ENCODE data around the gene TNS3.

The TNS3 gene

DNA sequence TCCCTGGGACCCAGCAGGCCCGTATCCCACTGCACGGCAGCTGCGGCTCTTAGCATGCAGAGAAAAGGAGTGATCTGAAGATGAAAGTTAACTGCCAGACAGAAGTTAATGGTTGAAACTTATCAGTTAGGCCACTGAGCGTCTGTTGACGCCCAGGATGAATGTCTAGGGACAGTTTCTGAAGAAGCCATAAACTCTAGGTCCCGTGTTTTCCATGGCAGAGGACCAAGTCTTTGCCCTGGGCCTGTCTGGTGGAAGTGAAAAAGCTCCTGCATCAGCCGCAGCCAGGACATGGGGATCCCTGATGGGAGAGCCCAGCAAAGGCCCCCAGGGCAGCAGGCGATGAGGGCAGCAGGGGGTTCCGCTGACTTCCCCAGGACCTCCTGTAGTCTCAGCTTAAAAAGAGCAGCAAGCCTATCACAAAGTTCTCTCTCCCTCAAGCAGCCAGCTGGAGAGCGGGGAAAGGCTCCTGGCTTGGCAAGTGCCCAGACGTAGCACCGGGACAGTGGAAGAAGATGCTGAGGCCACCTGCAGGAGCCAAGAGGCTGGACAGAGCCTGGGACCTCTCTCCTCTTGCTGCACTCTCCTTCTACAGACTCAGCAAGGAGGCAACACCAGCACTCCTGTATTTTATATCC, 79.6 kb downstream of the TNS3 start:
- DNase-seq, result no peak

DNA sequence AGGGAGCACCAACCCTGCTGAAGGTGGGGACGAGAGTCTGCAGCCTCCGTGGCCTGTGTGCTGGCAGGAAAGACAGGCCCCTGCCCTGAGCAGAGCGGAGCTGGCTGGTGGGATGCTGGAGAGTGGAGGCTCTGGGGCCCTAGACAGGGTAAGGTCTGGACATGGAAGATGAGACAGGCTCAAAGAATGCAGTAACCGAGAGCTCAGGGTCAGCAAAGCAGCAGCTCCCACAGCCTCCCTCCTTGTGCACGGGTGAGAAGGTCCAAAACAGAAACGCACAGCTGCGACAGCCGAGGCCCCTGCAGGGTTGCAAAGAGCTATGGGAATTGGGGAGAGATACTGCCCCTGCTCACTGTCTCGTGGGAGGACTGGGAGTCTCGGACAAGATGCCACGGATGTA, 80.5 kb downstream of the TNS3 start:
- DNase-seq, result no peak

DNA sequence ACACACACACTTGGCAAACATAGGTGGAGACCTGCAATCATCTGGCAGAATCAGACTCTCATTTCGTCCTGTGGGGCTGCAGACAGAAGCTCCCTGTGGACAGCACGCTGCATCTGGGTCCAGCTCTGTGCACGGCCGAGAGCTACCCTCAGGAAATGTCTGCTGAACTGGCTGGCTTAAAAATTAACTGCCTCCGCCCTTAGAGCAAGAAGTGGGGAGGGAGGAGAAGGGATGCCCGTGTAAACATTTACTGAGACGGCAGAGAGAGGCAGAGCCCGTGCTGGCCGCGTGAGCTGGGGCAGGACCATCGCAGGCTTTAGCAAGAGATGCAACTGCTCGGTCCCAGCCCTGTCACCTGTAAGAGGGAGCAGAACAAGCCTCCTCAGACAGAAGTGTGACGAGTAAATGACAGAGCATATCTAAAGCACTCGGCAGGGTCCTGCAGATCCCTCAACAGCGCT, 81.8 kb downstream of the TNS3 start:
- no peak for DNase-seq

DNA sequence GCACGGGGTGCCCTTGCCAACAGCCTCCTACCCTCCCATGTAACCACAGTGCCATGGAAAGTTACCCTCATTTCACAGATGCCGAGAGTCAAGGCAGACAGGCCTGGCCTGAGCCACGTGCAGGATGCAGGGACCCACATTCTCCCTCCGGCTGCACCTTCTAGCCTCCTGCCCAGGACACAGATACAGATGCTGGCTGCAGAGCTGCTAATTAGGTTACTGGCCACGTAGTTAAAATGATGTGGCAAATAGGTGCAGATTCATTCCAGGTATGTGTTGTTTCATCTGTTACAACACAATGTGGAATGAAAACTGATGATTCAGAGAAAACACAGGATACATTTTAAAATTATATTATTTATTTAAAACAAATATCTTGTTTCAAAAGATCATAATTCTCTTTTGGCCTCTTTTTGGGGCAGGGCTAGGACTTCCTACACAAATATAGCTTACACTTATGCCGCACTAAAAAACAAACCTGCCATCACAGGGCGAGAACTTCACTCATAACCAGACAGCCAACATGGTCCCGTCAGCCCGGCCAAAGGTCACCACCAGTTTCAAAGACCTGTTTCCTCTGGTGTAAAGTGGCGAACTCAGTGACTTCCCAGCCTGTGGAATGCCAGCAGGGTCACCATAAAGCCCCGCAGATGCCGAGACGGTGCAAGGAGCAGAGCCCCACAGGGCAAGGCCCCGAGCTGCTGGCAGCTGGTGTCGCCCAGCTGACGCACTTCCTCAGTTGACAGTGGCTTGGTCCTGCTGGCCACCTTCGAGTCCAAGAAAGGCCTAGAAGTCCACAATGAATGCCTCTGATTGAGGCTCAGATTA, 83.5 kb downstream of the TNS3 start:
- DNase-seq, result no peak

DNA sequence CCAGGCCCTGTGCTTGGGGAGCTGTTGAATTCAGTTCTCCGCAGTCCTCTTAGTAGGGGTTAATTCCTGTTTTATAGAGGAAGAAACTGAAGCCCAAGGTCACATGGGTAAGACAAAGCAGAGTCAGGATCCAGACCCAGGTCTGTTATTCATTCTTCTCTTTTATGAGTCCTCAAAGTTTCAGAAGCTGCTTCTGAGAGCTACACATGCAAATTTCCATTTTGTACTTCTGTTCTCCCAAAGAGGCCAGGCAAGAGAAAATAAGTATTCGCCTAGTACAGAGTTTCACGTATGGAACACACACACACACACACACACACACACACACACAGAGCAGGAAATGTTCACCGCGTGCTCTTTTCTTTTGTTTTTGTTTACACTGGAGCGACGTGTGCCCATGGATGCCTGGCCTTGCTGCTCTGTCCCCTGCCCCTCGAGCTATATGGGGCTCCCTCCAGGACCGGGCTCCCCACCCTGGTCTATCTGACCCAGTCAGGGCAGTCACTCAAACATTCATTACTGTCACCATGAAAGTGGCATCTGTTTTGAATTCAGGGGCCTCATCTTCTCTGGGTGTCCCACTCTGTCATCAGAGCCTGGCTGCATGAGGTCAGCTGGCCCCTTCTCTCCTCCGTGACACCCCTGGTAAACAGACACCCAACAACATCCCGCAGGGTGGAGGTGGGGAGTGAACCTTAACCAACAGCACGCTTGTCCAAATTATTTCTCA, 84.4 kb downstream of the TNS3 start:
- DNase-seq, result no peak

DNA sequence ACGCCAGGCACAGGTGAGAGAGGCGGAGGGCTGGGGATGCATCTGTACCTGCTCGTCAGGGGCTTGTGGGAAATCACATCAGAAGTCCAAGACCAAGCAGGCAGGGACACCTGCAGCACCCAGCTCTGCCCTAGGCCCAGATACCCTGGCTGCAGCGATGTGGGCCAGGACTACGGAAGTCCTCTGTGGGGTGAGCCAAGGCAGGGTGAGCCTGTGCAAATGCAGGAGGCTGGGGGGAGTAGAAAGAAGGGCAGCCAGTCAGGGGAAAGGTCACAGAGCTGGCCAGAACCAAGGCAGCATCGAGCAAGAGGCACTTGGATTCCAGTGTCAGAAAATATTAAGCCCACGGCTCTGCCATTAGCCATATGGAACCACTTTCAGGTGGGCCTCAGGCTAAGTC, 85.2 kb downstream of the TNS3 start:
- DNase-seq, result no peak

DNA sequence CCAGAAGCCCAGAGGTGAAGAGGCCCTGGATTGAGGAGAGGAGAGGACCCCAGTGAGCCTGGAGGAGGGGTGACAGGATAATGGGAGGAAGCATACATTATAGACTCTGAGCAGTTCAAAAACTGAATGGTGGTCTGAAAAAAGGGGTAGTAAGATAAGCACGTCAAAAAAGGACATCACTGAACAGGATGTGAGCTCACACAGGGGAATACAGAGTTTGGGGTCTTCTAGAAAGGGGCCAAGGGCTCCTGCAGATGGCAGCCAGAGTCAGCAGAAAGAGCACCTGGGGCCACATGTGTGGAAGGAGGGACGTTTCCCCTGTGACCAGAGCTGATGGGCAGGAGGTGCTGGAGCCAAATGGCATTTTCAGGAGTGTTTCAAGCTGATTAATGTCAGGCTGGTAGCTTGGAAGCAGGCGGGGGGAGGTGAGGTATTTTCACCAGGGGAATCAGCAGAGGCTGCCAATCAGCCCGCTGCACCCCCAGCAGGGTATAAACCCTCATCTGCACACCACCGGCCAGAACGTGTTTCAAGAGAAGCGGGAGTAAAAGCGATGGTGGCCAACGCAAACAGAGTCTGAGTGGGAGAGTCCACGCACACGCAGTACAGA, 85.8 kb downstream of the TNS3 start:
- no peak for DNase-seq

DNA sequence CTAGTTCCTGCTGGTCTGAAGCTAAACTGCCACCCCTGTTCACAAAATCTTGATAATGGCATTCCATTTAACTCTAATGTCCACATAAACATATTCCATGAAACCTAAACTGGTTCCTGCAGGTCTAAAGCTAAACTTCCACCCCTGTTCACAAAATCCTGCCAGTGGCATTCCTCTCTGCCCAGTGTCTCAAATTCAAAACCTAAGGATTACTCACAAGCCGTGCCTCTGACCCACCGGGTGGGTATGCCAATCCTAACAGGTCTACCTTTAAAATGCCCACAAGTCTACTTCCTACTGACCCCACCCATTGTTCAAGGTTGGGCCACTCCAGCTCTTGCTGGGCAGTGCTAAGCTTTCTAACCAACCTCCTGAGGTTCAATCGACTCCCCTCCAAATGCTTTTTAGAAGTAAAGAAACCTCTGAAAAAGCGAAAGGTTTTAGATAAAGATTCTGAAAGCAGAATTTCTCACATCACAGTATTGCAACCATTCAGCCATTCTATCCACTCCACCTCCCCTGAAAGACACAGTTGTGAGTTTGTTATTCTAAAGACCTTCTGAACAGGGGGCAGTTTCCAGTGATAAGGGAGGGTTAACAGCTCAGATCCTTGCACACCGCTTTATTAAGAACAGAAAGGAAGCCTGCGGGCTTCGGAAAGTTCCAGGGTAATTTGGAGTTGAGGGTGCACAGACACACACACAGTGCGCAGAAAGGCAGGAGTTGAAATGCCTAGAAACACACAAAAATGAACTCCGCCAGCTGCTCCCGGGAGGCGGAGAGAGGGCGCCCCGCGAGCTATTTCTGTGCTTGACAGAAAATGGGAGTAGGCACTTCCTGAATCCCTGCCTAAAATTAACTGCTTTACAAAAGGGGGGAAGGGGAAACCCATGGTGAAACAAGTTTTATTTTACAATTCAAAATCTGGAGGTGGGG, 87.7 kb downstream of the TNS3 start:
- no peak for DNase-seq

DNA sequence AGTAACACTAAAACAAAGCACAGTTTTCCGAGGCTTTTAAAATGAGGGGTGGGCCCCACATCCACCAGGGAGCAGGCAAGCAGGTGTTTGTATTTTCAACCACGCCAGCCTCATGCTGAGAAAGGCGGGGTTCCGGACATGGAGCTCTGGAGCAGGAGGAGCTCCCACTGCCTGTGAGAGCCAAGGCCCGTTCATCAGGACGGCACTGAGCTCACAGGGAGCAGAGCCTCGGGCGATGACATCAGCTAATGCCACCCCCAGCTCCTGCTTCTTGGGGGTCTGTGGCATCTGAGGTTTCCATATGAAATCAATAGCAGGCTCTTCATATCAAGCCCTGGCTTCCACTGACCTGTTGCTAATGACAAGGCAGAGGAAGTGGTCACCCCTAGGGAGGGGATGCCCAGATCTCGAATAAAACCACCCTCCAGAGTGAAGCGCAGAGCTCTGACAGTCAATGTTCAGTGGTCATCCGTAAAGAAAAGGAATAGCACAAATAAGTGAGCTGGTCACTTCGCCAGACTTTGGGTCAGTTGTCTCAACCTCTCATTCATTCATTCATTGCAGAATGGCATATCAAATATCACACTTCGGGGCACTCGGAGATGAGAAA, 89.1 kb downstream of the TNS3 start:
- no peak for DNase-seq

DNA sequence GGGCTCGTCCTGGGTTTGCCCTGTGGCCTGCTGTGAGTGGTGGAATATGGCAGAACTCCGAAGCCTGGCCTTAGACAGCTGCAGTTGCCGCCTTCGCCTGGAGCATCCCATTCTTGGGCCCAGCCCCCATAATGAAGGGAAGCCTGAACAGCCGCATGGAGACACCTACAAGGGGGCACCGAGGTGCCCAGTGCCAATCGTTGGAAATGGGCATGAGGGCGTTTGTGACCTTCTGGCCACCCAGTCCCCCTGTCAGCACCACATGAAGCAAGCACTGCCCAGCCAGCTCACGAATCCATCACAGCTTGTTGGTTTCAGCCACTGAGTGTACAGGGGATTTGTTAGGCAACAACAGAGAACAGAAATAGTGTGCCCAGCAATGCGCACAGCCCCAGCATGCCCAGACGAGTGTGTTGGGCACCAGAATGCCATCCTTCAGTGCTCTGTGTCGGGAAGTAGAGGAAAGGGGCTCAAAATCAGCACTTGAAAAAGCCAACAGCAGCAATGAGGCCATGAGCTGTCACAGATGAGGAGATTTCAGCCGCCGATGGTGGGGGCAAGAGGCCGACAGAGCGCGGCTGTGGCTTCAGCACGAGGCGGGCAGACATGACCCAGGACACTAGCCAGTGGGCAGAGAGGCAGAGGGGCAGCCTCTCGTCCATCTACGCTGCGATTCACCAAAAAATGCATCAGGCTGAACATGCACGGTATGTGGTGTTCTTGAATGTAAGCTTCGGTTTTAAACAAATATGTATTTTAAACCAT, 91.2 kb downstream of the TNS3 start:
- no peak for DNase-seq

DNA sequence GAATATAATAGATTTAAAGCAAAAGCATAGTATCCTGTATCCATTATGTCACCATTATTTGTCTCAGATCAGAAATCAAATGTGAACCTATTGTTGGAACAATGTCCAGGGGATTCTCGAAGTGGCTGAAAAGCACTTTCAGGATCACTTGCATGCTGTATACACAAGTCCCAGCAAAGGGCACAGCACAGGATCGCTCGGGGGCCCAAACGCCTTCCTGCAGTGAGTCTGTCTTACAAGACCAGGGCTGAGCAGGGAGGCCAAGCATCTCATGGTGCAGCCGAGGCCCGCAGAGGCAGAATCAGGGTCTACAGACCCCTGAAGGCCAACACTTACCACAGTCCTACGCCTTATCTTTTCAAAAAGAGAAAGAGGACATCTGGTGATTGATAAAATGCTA, 92.3 kb downstream of the TNS3 start:
- DNase-seq, result no peak

DNA sequence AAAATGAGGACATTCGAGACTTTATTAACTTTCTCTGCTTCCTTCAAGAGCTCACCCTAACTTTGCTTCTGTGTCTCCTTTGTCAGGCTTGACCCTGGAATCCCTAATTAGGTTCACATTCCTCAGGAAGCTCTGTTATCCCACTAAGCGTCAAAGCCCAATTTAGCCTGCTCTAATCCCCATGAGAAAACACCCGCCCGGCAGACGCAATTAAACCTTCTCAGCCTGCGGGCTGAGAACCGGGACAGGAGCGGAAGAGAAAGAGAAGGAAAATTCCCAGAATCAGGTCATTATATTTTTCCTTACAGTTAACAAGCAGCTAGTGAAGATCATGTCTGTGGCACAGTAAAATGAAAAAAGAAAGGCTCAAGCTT, 93.0 kb downstream of the TNS3 start:
- DNase-seq, result no peak

DNA sequence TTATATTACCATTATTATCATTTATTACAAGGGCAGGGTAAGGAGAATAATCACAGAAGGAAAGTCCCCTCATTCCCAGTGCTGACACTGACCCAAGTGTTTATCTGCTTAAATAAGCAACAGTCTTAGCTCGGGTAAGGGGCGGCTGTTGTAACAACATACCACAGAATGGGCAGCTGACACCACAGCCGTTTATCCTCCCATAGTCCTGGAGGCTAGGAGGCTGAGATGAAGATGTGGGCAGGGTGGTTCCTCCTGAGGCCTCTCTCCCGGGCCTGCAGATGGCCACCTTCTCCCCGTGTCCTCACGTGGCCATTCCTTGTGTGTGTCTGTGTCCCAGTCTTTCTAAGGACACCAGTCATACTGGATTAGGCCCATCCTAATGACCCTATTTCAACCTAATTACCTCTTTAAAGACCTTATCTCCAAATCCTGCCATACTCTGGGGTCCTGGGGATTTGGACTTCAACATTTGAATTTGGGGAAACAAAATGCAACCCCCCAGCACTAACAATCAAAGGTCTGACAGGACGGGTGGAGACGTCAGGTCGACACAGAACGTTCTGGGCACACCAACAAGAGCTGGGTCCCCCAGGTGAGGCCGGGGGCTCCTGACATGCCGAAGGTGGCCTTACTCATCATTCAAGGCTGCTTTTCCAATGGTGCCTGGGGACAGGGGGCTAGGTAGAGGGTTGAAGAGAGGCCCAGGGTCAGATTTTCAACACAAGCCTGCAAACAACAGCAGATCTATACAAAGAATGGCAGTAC, 93.5 kb downstream of the TNS3 start:
- DNase-seq, result no peak

DNA sequence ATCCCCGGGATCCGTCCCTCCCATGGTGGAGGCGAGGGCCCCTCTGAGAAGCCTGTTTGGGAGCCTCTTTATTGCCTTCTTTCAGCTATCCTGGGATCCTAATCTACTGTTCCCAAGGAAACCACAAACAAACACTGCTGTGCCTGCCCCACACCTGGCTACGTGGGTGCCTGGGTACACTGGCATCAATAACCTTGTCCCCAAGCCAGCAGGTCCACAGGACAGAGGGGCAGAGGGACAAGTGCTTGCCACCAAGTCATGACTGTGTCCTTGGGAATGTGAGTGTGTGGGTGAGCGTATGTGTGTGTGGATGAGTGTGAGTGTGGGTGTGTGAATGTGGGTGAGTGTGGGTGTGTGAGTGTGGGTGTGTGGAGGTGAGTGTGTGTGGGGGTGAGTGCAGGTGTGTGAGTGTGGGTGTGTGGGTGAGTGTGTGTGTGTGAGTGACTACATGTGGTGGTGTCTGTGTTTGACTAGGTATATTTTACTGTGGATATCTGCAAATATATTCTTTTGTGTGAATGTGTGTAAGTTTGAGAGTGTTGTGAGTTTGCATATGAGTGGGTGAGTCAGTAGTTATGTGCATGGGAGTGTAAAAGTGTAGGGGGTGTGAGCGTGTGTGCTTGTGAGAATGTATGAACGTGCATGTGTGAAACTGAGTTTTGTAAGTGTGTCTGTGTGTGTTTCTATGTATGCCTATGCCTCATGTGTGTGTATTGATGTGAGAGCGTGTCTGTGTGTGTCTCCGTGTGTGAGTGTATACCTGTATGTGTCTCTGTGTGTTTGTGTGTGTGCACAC, 96.1 kb downstream of the TNS3 start:
- DNase-seq, result no peak

DNA sequence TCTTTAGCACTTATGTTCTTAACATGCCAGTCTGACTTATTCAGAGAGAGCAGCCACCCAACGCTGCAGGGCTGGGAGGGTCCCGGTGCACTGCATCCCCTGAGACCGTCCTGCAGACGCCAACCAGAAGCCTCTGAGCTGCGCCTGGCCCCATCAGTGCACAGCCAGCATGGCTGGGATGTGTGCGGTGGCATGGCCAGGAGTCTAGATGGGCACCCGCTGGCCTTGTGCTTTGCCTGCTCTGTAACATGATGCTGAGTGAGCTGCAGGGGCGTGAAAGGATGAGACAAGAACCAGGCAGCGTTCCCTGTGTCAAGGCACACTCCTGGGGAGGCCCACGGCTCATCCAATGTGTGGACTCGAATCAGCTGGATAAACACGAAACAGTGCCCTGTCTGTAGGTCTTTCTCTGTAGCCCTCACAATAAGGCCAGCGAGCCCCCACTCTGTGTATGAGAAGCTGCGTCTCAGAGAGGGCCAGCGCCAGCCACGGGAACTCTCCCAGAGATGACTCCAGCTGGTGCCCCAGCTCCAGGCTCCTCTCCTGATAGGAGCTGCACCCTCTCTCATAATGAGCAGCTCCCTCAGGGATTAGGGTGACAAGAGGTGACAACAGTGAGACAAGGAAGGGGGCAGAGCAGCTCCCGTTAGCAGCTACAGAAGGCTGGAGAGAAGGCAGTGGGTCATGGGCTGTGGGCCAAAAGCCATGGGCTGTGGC, 96.8 kb downstream of the TNS3 start:
- DNase-seq, result no peak

DNA sequence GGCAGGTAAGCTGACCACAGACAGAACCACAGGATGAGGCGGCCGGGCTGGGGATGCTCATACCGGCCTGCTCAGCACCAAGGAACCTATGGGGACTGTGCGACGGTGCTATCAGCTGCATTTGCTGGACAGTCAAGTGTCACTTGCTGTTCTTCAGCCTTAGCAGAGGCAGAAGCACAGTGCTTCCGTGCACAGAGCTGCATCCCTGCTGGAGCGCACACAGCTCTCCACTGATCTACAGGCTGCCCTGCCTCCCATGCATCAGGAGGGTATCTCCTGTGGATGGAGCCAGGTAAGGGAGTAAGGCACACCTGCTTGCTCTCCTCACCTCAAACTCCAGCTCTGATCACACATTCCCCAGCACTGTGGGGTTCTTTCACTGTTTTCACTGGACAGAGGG, 97.5 kb downstream of the TNS3 start:
- no peak for DNase-seq

DNA sequence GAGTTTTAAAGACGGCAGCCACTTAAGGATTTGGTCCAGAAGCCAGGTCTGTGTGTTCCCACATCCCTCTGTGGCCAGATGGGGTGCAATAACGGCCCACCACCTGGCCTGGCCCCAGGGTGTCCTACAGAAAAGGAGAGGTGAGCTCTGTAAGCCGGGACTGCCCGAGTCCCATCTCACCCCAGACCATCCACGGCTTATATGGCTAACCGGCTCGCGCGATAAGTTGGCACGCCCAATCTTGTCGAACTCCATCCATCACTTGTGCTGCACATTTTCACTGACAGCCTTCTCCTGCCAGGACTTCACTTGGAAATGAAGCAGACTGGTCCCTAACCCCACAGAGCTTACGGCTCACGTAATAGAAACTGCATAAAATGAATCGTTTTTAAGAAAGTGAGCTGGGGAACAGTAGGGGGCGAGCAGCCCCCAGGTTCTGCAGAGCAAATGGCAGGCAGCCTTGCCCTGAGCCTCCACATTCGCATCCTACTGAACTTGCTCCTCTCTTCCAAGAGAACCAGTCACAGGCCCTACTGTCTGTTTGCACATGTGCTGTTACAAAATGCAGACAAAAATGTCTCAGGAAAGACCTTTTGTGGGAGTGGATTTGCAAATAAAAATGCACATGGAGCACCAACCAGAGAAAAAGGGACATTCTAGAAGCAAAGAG, 98.2 kb downstream of the TNS3 start:
- DNase-seq, result no peak
